PFSK-1 (cell line): ENCODE measurements around the gene KRT71.

Experiments used
- FOXP2 ChIP-seq: optimal IDR thresholded peaks from 2 replicates; pipeline ENCODE3; 2011; ENCODE audit warnings: borderline replicate concordance, control low read depth, inconsistent platforms; ENCODE audit not compliant: insufficient read depth; ENCODE audit errors: extremely low read length, extremely low read depth
- POLR2AphosphoS5 ChIP-seq: IDR thresholded peaks from 2 replicates; pipeline ENCODE4 v1.6.1; 2012; ENCODE audit warnings: low read depth, mild to moderate bottlenecking, control low read depth, low read length, moderate library complexity
- SIN3A ChIP-seq: IDR thresholded peaks from 2 replicates; pipeline ENCODE4 v1.6.1; 2012; ENCODE audit warnings: mild to moderate bottlenecking, low read length, moderate library complexity, borderline replicate concordance; ENCODE audit not compliant: insufficient read depth
- TAF1 ChIP-seq: IDR thresholded peaks from 2 replicates; pipeline ENCODE4 v1.6.1; 2012; ENCODE audit warnings: low read length, control low read depth, borderline replicate concordance; ENCODE audit not compliant: insufficient read depth
- TF ChIP-seq, protein P1 (sequence below), 2 experiments: IDR thresholded peaks; 2 replicates each; pipeline versions ENCODE4 v1.6.1 to v1.8.0; 2011 to 2012; ENCODE audit warnings: low read depth in 2 of 2, low read length in 2 of 2, control low read depth in 1 of 2, inconsistent platforms in 1 of 2, mild to moderate bottlenecking in 1 of 2, moderate library complexity in 1 of 2; ENCODE audit not compliant: insufficient read depth in 1 of 2

GRCh38 chr12:52506858-52507715, 45.9 kb downstream of the KRT71 start:
- TF ChIP-seq POLR2AphosphoS5 (no peak), SIN3A (no peak), TAF1 (no peak), FOXP2 (no peak)
- TF ChIP-seq, protein P1, sequence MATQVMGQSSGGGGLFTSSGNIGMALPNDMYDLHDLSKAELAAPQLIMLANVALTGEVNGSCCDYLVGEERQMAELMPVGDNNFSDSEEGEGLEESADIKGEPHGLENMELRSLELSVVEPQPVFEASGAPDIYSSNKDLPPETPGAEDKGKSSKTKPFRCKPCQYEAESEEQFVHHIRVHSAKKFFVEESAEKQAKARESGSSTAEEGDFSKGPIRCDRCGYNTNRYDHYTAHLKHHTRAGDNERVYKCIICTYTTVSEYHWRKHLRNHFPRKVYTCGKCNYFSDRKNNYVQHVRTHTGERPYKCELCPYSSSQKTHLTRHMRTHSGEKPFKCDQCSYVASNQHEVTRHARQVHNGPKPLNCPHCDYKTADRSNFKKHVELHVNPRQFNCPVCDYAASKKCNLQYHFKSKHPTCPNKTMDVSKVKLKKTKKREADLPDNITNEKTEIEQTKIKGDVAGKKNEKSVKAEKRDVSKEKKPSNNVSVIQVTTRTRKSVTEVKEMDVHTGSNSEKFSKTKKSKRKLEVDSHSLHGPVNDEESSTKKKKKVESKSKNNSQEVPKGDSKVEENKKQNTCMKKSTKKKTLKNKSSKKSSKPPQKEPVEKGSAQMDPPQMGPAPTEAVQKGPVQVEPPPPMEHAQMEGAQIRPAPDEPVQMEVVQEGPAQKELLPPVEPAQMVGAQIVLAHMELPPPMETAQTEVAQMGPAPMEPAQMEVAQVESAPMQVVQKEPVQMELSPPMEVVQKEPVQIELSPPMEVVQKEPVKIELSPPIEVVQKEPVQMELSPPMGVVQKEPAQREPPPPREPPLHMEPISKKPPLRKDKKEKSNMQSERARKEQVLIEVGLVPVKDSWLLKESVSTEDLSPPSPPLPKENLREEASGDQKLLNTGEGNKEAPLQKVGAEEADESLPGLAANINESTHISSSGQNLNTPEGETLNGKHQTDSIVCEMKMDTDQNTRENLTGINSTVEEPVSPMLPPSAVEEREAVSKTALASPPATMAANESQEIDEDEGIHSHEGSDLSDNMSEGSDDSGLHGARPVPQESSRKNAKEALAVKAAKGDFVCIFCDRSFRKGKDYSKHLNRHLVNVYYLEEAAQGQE (IDR thresholded peaks at IDR 0.05; ENCODE audit: insufficient read depth in 1 of 2, low read depth in 2 of 2, low read length in 2 of 2) = no peak
